H1 (cell line): ENCODE data around the gene NDST4. TPM values are rescaled to one million over a fixed set of nuclear protein-coding genes. Genes with fewer than 3 reads are reported as not detected.

Experiments used
- CBX8 ChIP-seq: fragments of 300-800, 300-1000 bp; sonication (generic); IDR thresholded peaks from 2 replicates; pipeline ENCODE4 v1.7.1; 2016; ENCODE audit warnings: low read depth, low read length, borderline replicate concordance
- FOSL1 ChIP-seq: IDR thresholded peaks from 2 replicates; pipeline ENCODE4 v1.6.1; 2011; ENCODE audit warnings: mild to moderate bottlenecking, low read depth, low read length, moderate library complexity; ENCODE audit not compliant: insufficient read depth
- polyA plus RNA-seq, 7 experiments: library from polyadenylated mRNA; depleted of rRNA in 3 of 7; stranded (reverse) in 5 of 7; unstranded in 2 of 7; fragments of >200 nt in 5 of 7; fragments of 200-250 nt in 2 of 7; gene quantifications; 1 replicate in 5 of 7; 2 replicates in 1 of 7; 4 replicates in 1 of 7; pipeline versions ENCODE4 v1.2.1 to v1.2.3, GENCODE V29; 2011 to 2013; ENCODE audit warnings: missing spikeins in 2 of 7, mixed read lengths in 2 of 7
- total RNA-seq: library from RNA; stranded (reverse); fragmentation: NEBNext Ultra II Directional; extraction: Animal tissue kit (Norgen Biotek cat#: 25700); gene quantifications from 2 replicates; pipeline ENCODE4 v1.2.1, GENCODE V29; 2021

Gene NDST4
- total and polyA plus RNA-seq, 2 of the 8 experiments (the other 6 are each of a cell fraction or from before 2014, with no cell fraction given) = 0.02 TPM; not detected in 1

DNA sequence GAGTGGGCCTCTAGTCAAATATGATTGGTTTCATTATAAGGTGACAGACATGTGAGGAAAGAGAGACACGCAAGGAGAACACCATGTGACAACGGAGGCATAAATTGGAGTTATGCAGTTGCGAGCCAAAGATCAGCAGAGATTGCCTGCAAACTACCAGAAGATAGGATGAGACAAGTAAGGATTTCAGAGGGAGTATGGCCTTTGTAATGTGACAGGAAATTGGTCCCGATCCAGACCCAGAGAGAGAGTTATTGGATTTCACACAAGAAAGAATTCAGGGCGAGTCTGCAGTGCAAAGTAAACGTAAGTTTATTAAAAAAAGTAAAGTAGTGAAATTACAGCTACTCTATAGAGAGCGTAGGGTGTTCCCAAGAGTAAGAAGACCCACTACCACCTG is 35.7 kb upstream of the NDST4 start (continued):
- TF ChIP-seq FOSL1 (no peak), CBX8 (no peak)
